Endothelial cell of umbilical vein (primary cell): ENCODE measurements around the gene FYB2.

Experiments used
- CTCF ChIP-seq, 2 donors: IDR thresholded peaks; 1 replicate in 1 of 2; 2 replicates in 1 of 2; pipeline ENCODE4 v1.5.1; 2011; ENCODE audit warnings: low read length in 2 of 2, mild to moderate bottlenecking in 2 of 2, moderate library complexity in 2 of 2, control low read depth in 1 of 2, inconsistent platforms in 1 of 2, low read depth in 1 of 2; ENCODE audit not compliant: insufficient read depth in 1 of 2; ENCODE audit errors: extremely low read depth in 1 of 2
- EZH2 ChIP-seq: IDR thresholded peaks from 2 replicates; pipeline ENCODE4 v1.6.1; 2012; ENCODE audit warnings: borderline replicate concordance, low read depth, mild to moderate bottlenecking, moderate library complexity, low read length, inconsistent platforms; ENCODE audit not compliant: severe bottlenecking
- JUN ChIP-seq: IDR thresholded peaks from 2 replicates; pipeline ENCODE4 v1.6.1; 2011; ENCODE audit warnings: borderline replicate concordance, low read depth; ENCODE audit not compliant: insufficient read length, insufficient read depth
- MYC ChIP-seq: IDR thresholded peaks from one replicate; pipeline ENCODE4 v1.6.1; 2011; ENCODE audit warnings: mild to moderate bottlenecking, low read depth, low read length
- POLR2A ChIP-seq: IDR thresholded peaks from 2 replicates; pipeline ENCODE4 v1.6.1; 2012; ENCODE audit warnings: low read depth, mild to moderate bottlenecking, control low read depth, low read length
- POLR2AphosphoS5 ChIP-seq: IDR thresholded peaks from 2 replicates; pipeline ENCODE4 v1.6.1; 2012; ENCODE audit warnings: low read depth, mild to moderate bottlenecking, control low read depth, low read length, moderate library complexity; ENCODE audit not compliant: insufficient read depth

DNA sequence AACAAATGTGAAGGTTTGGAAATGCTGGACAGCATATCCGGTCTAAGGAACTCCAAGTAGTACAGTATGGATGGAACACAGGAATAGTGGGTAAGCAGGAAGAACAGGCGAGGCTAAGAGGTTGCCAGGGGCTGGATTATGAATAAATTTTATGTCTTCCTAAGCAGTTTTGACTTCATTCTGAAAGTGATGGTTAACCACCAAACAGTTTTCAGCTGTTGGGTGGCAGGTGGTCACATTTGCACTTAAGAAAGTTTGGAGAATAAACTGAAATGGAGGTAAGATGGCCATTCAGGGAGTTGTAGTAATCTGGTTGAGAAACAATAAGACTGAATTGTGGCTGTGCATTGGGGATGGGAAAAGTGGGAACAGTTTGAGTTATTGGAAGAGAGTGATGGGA is 90.2 kb downstream of the FYB2 start:
- no peak for TF ChIP-seq CTCF (IDR thresholded peaks at IDR 0.05; ENCODE audit: extremely low read depth in 1 of 2, insufficient read depth in 1 of 2, low read depth in 1 of 2, low read length in 2 of 2)
- TF ChIP-seq POLR2AphosphoS5, result no peak
- TF ChIP-seq POLR2A, result no peak
- no peak for TF ChIP-seq JUN
- no peak for TF ChIP-seq EZH2
- TF ChIP-seq MYC, result no peak
